ENCODE data around the gene PRKCB. TPM values are rescaled to one million over a fixed set of nuclear protein-coding genes. Genes with fewer than 3 reads are reported as not detected.

PRKCB gene
- total RNA-seq, 1 experiment from 2014 or later: not detected

GRCh38 chr16:24113115-24113745 is 277.4 kb downstream of the PRKCB start:
- Histone ChIP-seq H3K9me3 (ENCODE audit: low read length) (no peaks in the 10 kb centered on the region), H3K4me2 (ENCODE audit: low read length) (no peak overlapping the region), H3K79me2 (ENCODE audit: low read length) (no peaks in the 10 kb centered on the region), H3K4me3 (ENCODE audit: low read length) (no peak overlapping the region), H3K4me1 (ENCODE audit: insufficient read depth, low read length) (no peaks in the 10 kb centered on the region), H4K20me1 (ENCODE audit: low read length) (no peaks in the 10 kb centered on the region), H3K27me3 (ENCODE audit: low read length) (peaks cover 6% of the 10 kb centered on the region; the same call in 1 of the 2 replicates), H3K9me2 (replicated peaks; ENCODE audit: low read length) (no peaks in the 10 kb centered on the region), H3K9ac (ENCODE audit: low read length) (no peak overlapping the region), H3K36me3 (ENCODE audit: low read depth, low read length) (no peaks in the 10 kb centered on the region), H3K27ac (ENCODE audit: low read length) (no peak overlapping the region), H3F3A (ENCODE audit: low read length, unreplicated experiment) (no peaks in the 10 kb centered on the region), H2AFZ (ENCODE audit: low read length) (no peak overlapping the region)
- intact Hi-C loops (cut with micrococcal nuclease): no loop called here
- DNase-seq (no peak), ATAC-seq (no peak)
- ChIA-PET CTCF (no interaction called here), POLR2A (ENCODE audit: unreplicated experiment) (no interaction called here)
- no peak for TF ChIP-seq EZH2phosphoT487 (IDR thresholded peaks at IDR 0.05; ENCODE audit: borderline replicate concordance, low read length)
- no peak for TF ChIP-seq EZH2 (IDR thresholded peaks at IDR 0.05; ENCODE audit: low read length, unreplicated experiment)
- TF ChIP-seq CTCF (conservative IDR thresholded peaks at IDR 0.05; ENCODE audit: low read depth, low read length): no peak
- no TSS peak for BruUV-seq (replicated peaks)

GRCh38 chr16:24114876-24115275 is 279.1 kb downstream of the PRKCB start:
- no peak overlapping the region for H3K9ac ChIP-seq (ENCODE audit: low read length)
- no peak overlapping the region for H3K4me3 ChIP-seq (ENCODE audit: low read length)
- H3K9me3 ChIP-seq (ENCODE audit: low read length): no peaks in the 10 kb centered on the region
- no peaks in the 10 kb centered on the region for H3K79me2 ChIP-seq (ENCODE audit: low read length)
- no peak overlapping the region for H3K4me2 ChIP-seq (ENCODE audit: low read length)
- BruUV-seq (replicated peaks): no TSS peak
- ChIA-PET POLR2A (ENCODE audit: unreplicated experiment) (no interaction called here), CTCF (no interaction called here)
- no peaks in the 10 kb centered on the region for H4K20me1 ChIP-seq (ENCODE audit: low read length)
- H3K27me3 ChIP-seq (ENCODE audit: low read length): peaks cover 20% of the 10 kb centered on the region
- no peaks in the 10 kb centered on the region for H3K4me1 ChIP-seq (ENCODE audit: insufficient read depth, low read length)
- TF ChIP-seq EZH2phosphoT487 (IDR thresholded peaks at IDR 0.05; ENCODE audit: borderline replicate concordance, low read length) (no peak), CTCF (conservative IDR thresholded peaks at IDR 0.05; ENCODE audit: low read depth, low read length) (no peak), EZH2 (IDR thresholded peaks at IDR 0.05; ENCODE audit: low read length, unreplicated experiment) (no peak)
- intact Hi-C loops (cut with micrococcal nuclease): no loop called here
- H3F3A ChIP-seq (ENCODE audit: low read length, unreplicated experiment): no peaks in the 10 kb centered on the region
- H3K36me3 ChIP-seq (ENCODE audit: low read depth, low read length): no peaks in the 10 kb centered on the region
- H3K9me2 ChIP-seq (replicated peaks; ENCODE audit: low read length): no peaks in the 10 kb centered on the region
- ATAC-seq (no peak), DNase-seq (no peak)
- no peak overlapping the region for H3K27ac ChIP-seq (ENCODE audit: low read length)
- H2AFZ ChIP-seq (ENCODE audit: low read length): no peak overlapping the region

DNA sequence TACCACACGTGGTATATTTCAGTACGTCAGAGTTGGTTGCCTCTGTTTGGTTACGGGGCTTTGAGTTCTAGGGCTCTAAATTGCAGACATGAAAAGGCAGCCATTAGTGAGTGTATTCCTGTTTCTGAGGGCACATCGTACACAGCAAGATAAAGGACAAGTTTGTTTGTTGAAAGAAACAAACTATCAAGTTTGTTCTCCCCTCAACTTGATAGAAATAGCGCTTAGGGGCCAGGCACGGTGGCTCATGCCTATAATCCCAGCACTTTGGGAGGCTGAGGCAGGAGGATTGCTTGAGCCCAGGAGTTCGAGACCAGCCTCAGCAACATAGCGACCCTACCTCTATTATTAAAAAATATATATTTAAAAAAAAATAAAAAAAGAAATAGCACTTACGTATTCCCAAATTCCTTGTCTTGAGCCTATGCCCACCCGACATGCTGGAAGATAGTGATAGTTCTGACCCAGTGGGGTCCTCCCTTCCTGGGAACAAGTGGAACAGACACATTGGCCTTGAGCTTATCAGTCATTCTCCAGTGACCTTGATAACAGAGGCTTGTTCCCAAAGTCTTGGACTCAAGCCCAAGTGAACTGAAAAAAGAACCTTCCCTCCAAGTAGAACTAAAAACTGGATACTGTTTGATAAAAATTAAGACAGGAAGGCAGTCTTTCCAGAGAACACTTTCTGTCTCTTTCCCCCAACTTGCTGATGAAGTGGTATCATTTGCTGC is 280.4 kb downstream of the PRKCB start:
- Histone ChIP-seq H3K36me3 (ENCODE audit: low read depth, low read length) (no peaks in the 10 kb centered on the region), H3K4me2 (ENCODE audit: low read length) (no peak overlapping the region), H3K4me1 (ENCODE audit: insufficient read depth, low read length) (no peaks in the 10 kb centered on the region), H3K4me3 (ENCODE audit: low read length) (no peak overlapping the region), H3K9me3 (ENCODE audit: low read length) (no peaks in the 10 kb centered on the region), H3F3A (ENCODE audit: low read length, unreplicated experiment) (no peaks in the 10 kb centered on the region), H3K27ac (ENCODE audit: low read length) (no peak overlapping the region), H3K9me2 (replicated peaks; ENCODE audit: low read length) (no peaks in the 10 kb centered on the region), H4K20me1 (ENCODE audit: low read length) (no peaks in the 10 kb centered on the region), H3K27me3 (ENCODE audit: low read length) (peaks cover 22% of the 10 kb centered on the region), H3K79me2 (ENCODE audit: low read length) (no peaks in the 10 kb centered on the region), H2AFZ (ENCODE audit: low read length) (no peak overlapping the region), H3K9ac (ENCODE audit: low read length) (no peak overlapping the region)
- intact Hi-C loops (cut with micrococcal nuclease): no loop called here
- TF ChIP-seq EZH2phosphoT487 (IDR thresholded peaks at IDR 0.05; ENCODE audit: borderline replicate concordance, low read length) (no peak), CTCF (conservative IDR thresholded peaks at IDR 0.05; ENCODE audit: low read depth, low read length) (no peak), EZH2 (IDR thresholded peaks at IDR 0.05; ENCODE audit: low read length, unreplicated experiment) (no peak)
- CTCF ChIA-PET: no interaction called here
- no peak for DNase-seq
- POLR2A ChIA-PET (ENCODE audit: unreplicated experiment): no interaction called here
- BruUV-seq (replicated peaks): no TSS peak
- ATAC-seq: no peak

All from PC-3 (cell line).